AG08396 (cell line): Measurements from ENCODE around the gene DENND4C.

Source experiments
- DNase-seq: peaks from one replicate; pipeline ENCODE4 v3.0.0; 2012; ENCODE audit warnings: low spot score, mixed read lengths

DENND4C gene

DNA sequence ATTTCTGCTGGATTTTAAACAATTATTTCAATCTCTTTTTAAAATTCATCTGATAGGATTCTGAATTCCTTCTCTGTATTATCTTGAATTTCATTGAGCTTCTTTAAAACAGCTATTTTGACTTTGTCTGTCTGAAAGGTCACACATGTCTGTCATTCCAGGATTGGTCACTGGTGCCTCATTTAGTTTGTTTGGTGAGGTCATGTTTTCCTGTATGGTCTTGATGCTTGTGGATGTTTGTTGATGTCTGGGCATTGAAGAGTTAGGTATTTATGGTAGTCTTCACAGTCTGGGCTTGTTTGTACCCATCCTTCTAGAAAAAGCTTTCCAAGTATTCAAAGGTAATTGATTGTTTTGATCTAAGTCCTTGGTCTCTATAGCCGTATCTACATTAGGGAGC, 39.1 kb downstream of the DENND4C start:
- DNase-seq: no peak

DNA sequence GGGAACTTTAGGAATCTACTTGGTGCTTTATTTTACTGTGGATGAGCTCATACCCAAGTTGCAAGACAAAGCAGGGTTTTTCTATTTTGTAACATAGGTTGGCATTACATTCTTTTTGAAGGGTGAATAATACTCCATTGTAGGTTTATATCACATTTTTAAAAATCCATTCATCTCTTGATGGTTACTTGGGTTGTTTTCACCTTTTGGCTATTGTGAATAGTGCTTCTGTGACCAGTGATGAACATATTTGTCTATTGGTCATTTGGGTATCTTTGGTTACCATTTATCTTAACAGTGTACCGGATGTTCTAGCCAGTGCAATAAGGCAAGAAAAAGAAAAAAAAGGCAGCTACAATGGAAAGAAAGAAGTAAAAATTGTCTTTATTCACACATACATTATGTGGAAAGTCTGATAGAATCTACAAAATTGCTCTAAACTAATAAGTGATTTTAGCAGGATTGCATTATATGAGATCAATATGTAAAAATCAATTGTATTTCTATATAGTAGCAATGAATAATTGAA, 40.0 kb downstream of the DENND4C start:
- DNase-seq: no peak

DNA sequence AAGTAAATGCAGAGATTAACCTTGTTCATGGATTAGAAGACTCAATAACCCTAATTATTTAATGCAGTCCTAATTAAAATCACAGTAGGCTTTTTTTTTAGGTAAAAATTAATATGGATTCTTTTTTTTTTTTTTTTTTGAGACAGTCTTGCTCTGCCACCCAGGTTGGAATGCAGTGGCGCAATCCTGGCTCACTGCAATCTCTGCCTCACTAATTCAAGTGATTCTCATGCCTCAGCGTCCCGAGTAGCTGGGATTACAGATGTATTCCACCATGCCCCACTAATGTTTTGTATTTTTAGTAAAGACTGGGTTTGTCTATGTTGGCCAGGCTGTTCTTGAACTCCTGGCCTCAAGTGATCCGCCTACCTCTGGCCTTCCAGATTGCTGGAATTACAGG, 40.6 kb downstream of the DENND4C start:
- no peak for DNase-seq

DNA sequence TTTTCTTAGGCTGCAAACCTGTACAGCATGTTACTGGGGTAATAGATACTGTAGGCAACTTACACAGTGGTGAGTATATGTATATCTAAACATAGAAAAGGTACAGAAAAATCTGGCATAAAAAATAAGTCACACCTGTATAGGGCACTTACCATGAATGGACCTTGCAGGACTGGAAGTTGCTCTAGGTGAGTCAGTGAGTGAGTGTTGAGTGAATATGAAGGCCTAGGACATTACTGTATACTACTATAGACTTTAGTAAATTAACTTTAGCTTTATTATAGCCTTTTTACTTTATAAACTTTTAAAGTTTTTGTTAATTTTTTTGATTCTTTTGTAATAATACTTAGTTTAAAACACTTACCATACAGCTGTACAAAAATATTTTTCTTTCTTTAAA, 51.3 kb downstream of the DENND4C start:
- no peak for DNase-seq

DNA sequence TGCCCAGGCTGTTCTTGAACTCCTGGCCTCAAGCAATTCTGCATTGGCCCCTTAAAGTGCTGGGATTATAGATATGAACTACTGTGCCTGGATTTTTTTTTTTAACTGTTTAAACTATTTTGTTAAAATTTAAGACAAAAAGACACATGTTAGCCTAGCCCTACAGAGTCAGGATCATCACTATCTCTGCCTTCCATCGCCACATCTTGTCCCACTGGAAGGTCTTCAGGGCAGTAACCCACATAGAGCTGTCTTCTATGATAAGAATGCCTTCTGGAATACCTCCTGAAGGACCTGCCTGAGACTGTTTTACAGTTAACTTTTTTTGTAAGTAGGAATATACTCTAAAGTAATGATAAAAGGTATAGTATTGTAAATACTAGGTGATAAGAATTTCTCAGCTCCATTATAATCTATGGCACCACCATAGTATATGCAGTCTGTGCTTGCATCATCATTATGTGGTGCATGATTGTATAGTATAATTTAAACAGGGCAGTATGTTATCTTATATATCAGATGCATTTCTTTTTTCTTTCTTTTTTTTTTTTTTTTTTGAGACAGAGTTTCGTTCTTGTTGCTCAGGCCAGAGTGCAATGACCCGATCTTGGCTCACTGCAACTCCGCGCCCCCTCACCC, 52.7 kb downstream of the DENND4C start:
- no peak for DNase-seq

DNA sequence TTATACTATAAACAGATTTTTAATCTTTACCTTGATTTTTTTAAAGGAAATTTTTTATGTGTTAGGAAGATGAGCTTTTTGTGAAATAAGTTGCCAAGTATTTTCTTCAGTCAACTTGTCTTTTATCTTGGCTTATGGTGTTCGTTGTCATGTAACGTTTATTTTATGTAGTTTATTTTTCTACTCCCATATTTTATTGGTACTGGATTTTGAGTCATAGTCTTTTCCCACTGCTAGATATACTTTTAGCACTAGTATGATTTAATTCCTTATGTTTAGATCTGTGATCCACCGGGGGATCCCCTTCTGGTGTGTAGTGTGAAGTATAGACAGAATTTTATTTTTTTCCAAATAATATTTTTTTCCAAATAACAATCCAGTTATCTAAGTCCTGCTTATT, 54.2 kb downstream of the DENND4C start:
- no peak for DNase-seq

DNA sequence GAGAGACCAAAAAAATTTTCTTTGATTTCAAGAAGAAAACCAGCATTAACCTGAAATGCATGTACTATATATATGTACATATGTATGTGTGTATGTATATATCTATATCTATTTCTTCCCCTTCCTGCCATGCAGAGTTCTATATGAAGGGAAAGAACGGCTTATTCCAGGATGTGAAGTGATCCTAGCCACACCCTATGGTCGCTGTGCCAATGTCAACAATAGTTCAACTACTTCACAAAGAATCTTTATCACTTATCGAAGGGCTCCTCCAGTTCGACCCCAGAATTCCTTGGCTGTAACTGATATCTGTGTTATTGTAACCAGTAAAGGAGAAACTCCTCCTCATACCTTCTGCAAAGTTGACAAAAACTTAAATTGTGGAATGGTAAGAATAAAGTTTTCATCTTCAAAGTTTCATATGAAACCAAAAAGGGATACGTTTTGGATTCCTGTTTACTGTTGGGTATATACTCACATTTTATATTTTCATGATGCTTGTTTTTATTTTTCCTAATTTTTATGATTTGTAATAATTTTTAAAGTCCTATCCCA, 56.2 kb downstream of the DENND4C start:
- DNase-seq: no peak

DNA sequence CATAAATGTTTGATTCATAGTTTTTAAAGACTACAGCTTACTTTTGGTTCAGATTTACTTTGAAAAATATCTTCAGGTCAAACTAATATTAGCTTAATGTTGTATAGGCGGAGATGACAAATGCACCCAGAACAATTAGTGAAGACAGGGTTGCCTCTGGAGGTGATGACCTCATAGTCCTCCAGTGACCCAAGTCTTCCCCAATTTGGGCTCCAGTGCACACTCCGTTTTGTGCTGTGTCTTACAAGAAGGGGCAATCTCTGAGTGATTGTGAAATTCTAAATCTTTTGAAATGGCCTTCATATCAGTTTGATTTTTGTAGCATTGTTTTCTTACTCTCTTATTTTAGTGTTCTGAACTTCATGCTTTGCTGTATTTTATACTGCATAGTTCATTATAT, 57.6 kb downstream of the DENND4C start:
- no peak for DNase-seq

DNA sequence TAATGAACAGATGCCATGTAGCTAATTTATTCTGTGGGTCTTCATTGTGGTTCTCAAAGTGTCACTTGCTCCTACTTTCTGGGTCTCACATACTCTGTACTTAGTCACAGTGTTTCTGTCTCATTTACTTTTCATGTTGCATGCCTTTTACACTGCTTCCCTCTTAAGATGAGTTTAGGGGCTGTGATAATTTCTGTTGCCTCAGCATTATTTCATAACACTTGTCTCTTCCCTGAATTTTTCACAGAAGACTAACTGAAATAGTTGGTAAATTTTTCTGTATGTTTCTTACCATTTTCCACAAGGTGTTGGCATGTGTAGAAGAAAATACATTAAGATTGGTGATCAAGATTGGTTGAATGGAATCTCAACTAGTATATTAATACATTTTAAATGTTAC, 59.6 kb downstream of the DENND4C start:
- no peak for DNase-seq

DNA sequence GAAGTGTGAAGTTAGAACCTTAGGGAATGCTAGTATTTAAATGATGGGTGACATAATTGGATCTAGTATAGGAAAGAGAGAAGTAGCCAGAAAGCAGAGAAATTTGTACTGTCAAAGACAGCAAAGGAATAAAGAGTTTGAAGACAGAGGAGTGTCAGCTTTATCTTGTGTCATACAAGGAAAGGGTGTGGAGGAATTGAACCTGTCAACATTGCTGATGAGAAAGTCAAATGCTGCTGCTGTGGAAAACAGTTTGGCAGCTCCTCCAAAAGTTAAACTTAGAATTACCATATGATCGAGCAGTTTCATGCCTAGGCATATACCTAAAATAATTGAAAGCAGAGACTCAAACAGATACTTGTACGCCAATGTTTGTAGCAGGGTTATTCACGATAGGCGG, 63.7 kb downstream of the DENND4C start:
- DNase-seq: no peak

DNA sequence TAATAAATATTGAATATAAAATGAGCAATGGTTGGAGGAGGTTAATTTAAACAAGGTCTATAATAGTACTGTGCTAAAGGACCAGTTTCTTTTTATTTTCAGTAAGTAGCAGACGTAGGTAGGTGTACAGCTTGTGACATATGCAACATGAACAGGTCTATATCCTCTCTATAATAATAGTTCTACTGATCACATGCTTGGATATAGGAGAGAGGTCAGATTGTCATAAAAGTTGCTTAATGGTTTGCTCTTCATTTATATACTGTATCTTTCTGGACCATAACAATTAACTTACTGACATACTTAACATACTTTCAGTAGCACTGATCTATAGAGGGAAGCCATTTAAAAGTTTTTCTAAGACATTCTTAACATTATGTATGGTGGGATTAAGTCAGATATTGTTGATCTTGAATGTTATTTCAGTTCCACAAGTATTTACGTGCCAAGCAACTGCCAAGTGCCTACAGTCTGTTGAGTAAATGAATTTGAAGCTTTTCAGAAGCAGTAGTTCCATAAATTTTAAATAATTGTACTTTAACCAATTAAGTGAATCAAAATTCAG, 68.0 kb downstream of the DENND4C start:
- no peak for DNase-seq

DNA sequence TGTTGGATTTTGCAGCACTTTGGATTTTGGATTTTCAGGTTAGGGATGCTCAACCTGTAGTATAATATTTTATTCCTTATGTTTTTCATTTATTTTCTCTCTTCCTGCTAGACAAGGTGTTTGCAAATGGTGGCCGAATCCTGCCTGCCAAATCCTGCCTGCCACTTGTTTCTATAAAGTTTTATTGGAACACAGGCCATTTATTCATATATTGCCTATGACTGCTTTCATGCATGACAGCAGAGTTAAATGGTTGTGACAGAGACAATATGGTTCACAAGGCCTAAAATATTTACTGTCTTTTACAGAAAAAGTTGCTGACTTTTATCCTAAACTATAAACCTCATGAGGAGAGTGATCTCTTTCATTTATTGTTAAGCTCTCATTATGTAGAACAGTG, 72.7 kb downstream of the DENND4C start:
- no peak for DNase-seq

DNA sequence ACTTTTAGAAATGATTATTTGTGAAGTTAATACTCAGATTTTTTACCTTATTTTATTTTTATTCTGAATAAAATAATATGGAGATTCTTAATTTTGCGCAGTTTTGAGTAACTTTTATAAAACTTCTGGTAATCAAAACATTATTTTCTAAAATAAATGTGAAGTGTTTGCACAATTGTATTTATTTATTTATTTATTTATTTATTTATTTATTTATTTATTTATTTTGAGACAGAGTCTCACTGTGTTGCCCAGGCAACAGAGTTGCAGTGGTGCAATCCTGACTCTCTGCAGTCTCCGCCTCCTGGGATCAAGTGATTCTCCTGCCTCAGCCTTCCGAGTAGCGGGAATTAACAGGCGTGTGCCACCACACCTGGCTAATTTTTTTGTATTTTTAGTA, 76.1 kb downstream of the DENND4C start:
- DNase-seq: no peak

DNA sequence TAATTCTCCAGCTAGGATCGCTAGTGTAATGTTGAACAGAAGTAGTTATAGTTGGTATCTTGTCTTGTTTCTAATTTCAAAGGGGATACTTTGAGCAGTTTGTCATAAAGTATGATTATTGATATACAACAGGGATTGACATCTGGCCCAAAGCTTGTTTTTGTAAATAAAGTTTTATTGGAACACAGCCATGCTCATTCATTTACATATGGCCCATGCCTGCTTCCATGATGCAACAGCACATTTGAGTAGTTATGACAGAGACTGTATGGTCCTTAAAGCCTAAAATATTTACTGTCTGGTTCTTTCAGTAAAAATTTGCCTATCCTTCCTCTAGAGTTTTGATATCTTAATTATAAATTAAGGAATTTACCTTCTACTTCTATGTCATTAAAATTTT, 79.8 kb downstream of the DENND4C start:
- no peak for DNase-seq

DNA sequence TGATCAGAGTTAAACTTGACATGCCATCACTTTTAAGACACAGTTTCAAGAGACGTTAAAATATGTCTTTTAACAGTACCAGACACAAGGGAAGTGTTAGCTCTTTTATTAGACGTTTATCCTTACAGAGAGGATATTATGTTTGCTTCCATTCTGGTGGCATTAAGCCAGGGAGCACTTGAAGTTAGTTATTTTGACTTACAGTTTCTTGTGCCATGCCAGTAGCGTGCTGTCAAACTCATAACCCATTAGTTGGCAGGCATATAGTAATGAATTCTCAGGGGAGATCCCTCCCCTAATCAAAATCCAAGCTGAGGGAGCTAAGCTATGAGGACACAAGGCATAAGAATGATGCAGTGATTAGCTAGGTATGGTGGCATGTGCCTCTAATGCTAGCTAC, 83.1 kb downstream of the DENND4C start:
- no peak for DNase-seq

DNA sequence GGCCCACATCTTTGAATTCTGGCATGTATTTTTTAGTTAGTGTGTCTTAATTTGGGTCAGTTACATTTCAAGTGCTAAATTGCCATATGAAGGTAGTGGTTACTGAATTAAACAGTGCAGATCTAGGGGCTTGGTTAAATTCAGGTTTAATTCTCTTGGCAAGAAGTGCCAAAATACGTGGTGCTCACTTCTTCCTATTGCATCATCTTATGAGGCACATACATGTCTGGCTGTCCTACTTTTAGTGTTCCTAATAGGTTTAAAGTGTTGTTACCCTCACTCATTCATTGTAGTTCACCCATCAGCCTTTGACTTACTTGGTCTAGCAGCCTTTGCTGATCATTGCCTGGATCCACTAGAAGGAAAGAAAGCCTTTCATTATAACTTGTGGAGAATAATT, 90.0 kb downstream of the DENND4C start:
- no peak for DNase-seq

DNA sequence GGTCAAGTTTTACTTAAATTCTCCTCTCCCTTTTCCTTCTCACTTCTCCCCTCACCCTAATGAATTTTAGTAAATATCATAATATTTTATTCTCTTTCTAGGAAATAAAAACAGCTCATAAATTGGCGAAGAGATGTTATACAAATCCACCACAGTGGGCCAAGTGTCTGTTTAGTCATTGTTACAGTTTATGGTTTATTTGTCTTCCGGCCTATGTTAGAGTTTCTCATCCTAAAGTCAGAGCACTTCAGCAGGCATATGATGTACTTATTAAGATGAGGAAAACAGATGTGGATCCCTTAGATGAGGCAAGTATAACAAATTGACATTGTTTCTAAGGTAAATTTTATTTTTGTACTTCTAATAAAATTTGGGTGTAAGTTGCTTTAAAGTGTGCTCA, 101.4 kb downstream of the DENND4C start:
- no peak for DNase-seq

DNA sequence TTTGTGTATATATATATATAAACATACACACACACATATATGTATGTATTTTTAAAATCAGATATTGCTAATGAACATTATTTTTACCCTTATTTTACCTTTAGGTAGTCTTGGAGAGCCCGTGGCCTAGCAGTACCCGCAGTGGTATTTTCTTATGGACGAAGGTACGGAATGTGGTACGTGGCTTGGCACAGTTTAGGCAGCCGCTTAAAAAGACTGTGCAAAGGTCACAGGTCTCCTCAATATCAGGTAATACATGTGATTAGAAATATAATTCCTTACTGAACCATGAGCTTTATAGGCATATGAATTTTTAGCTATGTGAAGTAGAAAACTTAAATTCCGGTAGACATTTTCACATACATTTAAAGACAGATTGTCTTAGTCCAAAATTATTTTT, 105.7 kb downstream of the DENND4C start:
- DNase-seq: no peak

DNA sequence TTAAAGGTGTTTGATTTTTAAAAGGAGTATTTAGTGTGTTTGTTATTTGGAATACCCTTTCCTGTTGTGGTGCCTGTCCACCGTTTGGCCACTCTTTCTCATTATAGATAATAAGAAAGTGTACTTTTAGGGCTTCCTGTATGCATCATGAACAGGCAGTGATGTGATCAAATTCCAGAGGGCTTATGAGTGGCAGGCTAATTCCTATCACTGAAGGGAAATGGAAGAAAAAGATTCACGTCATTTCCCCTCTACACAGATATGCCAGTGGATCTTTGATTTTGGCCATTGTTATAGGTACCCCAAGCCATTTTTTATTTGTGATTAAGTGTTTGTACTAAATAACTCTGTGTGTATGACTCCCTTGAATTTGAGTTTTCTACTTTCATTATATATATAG, 112.5 kb downstream of the DENND4C start:
- DNase-seq: no peak

DNA sequence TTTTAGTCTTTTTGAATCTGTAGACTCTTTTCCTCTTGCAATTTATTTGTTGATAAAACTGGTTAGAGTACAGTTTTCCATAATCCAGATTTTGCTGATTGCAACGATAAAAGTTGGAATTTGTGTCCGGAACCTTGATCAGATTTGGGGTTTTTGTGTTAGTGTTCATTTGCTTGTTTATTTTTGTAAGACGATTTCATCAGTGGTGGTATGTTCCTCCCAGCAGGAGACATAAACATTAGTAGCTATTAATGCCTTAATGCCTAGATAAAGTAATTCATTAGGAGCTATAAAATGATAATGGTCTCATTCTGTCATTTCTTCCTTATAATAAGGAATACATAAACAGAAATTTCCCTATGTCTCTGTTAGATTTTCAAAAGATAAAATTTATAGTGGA, 128.2 kb downstream of the DENND4C start:
- DNase-seq: no peak

DNA sequence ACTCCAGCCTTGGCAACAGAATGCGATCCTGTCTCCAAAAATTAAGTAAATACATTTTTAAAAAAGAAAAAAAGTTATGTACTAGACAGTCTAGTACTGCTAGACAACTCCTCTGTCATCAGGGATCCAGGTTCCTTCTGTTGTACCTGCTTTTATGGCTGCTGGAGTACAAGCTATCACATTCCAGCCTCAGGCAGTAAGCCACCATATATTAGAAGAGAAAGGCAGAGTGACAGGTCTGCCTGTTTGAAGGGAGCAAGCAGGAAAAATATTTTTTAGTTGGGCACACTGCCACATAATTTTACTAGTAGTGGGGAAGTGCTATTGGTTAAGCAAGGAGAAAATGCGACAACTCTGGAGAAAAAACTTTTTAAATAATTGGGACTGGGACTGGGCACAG, 138.6 kb downstream of the DENND4C start:
- no peak for DNase-seq

DNA sequence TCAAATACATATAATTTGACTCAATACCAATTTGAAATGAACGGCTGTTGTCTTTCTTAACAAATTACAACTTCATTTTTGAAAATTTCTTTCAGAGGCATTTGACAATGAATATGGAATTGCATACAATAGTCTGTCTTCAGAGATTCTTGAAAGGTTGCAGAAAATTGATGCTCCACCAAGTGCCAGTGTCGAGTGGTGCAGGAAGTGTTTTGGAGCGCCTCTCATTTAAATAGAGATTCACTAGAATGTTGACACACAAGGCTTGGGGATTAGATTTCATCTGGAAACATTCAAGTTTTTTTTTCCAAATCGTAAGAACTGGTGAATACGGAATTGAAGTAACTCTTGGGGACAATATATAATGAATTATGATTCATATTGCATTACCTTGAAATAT, 141.4 kb downstream of the DENND4C start:
- DNase-seq: no peak

DNA sequence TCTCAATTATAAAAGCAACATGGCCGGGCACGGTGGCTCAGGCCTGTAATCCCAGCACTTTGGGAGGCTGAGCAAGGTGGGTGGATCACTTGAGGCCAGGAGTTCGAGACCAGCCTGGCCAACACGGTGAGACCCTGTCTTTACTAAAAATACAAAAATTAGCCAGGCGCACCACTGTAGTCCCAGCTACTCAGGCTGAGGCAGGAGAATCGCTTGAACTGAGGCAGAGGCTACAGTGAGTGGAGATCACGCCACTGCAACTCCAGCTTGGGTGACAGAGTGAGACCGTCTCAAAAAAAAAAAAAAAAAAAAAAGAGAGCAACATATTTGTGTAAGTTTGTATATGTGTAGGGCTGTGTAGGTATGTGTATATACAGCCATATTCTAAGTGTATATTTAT, 142.1 kb downstream of the DENND4C start:
- DNase-seq: no peak

DNA sequence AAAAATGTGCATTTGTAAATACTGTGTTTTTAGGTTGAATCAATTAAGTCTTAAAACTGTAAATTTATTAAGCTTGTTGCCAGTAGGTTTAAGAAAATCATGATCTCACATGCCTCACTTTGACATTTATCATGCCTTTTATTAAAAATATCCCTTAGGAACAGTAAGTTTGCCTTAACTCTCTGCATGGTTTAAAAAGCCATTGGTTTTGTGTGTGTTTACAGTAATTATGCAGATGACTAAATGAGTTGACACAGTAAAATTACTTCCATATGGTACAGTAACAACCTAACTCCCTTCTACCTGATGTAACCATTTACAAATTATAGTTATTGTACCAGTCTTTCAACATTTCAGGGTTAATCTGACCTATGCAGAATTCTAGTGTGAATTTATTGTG, 143.0 kb downstream of the DENND4C start:
- no peak for DNase-seq
